Astrocyte of the cerebellum (primary cell): ENCODE data around the gene TBX21.
A peak's percentile ranks its signal among the peaks of the same experiment; 100 is the strongest.

Experiments used
- DNase-seq: peaks from one replicate; pipeline ENCODE4 v3.0.0-alpha.2; 2011; ENCODE audit warnings: low read depth
- H3K4me3 ChIP-seq: 2 replicates; pipeline ENCODE4 v1.5.1; 2011; ENCODE audit warnings: mild to moderate bottlenecking, low read depth, low read length, moderate library complexity
- CTCF ChIP-seq: IDR thresholded peaks from 2 replicates; pipeline ENCODE4 v1.5.1; 2012; ENCODE audit warnings: low read length, low read depth, moderate library complexity, mild to moderate bottlenecking; ENCODE audit errors: missing control alignments
- in situ Hi-C: cut with HindIII; loops from 2 replicates; pipeline ENCODE4 v1.10.0; 2017; ENCODE audit warnings: low sequenced_read_pairs

TBX21 gene

GRCh38 chr17:47715669-47716325, 17.2 kb upstream of the TBX21 start:
- no peak for TF ChIP-seq CTCF
- in situ Hi-C loops, result no loop called here
- no peak for DNase-seq
- H3K4me3 ChIP-seq, result no peak overlapping the region

- no peak overlapping the region for H3K4me3 ChIP-seq
- no peak for TF ChIP-seq CTCF
- DNase-seq, result no peak
- in situ Hi-C loops, result no loop called here
Measured at GRCh38 chr17:47716375-47716774, 16.7 kb upstream of the TBX21 start.

- no peak for DNase-seq
- peak; percentile 47 for TF ChIP-seq CTCF
- in situ Hi-C loops, result no loop called here
- no peak overlapping the region for H3K4me3 ChIP-seq
Measured at GRCh38 chr17:47717261-47717697, 15.8 kb upstream of the TBX21 start.

- H3K4me3 ChIP-seq, result no peak overlapping the region
- in situ Hi-C loops, result no loop called here
- TF ChIP-seq CTCF, result no peak
- DNase-seq, result no peak
Measured at GRCh38 chr17:47717979-47718621, 14.9 kb upstream of the TBX21 start.

- no peak for TF ChIP-seq CTCF
- DNase-seq, result no peak
- H3K4me3 ChIP-seq, result no peak overlapping the region
- in situ Hi-C loops, result no loop called here
Measured at GRCh38 chr17:47718634-47719405, 14.2 kb upstream of the TBX21 start.

GRCh38 chr17:47719411-47720152, 13.5 kb upstream of the TBX21 start:
- peak; percentile 46 for DNase-seq
- H3K4me3 ChIP-seq, result no peak overlapping the region
- no peak for TF ChIP-seq CTCF
- in situ Hi-C loops, result no loop called here
